Endothelial cell (in vitro differentiated cells): ENCODE results near the gene TROAP. TPM values are rescaled to one million over a fixed set of nuclear protein-coding genes. Genes with fewer than 3 reads are reported as not detected.

ENCODE experiments used
- DNase-seq: peaks from one replicate; pipeline ENCODE4 v3.0.0; 2021; ENCODE audit warnings: low spot score
- H3K27ac Mint-ChIP-seq: one replicate; pipeline ENCODE4 v1.8.0; 2021; ENCODE audit warnings: mixed read lengths, inconsistent platforms; ENCODE audit not compliant: unreplicated experiment
- H3K27me3 Mint-ChIP-seq: one replicate; pipeline ENCODE4 v1.8.0; 2021; ENCODE audit warnings: mild to moderate bottlenecking, moderate library complexity, mixed read lengths, inconsistent platforms; ENCODE audit not compliant: unreplicated experiment
- H3K36me3 Mint-ChIP-seq: one replicate; pipeline ENCODE4 v1.8.0; 2021; ENCODE audit warnings: mild to moderate bottlenecking, low read depth, mixed read lengths, inconsistent platforms; ENCODE audit not compliant: unreplicated experiment
- H3K4me1 Mint-ChIP-seq: one replicate; pipeline ENCODE4 v1.8.0; 2021; ENCODE audit warnings: mild to moderate bottlenecking, mixed read lengths, inconsistent platforms; ENCODE audit not compliant: unreplicated experiment
- H3K4me3 Mint-ChIP-seq: one replicate; pipeline ENCODE4 v1.8.0; 2021; ENCODE audit warnings: mild to moderate bottlenecking, mixed read lengths, inconsistent platforms; ENCODE audit not compliant: unreplicated experiment
- H3K9me3 Mint-ChIP-seq: one replicate; pipeline ENCODE4 v1.8.0; 2021; ENCODE audit warnings: mixed read lengths, inconsistent platforms; ENCODE audit not compliant: unreplicated experiment
- CTCF ChIP-seq: fragments of 200-600 bp; sonication (generic); IDR thresholded peaks from one replicate; pipeline ENCODE4 v1.5.0; 2021; ENCODE audit warnings: antibody characterized with exemption; ENCODE audit not compliant: unreplicated experiment
- total RNA-seq: library from RNA; stranded (reverse); fragmentation: NEBNext Ultra II Directional; extraction: Animal tissue kit (Norgen Biotek cat#: 25700); gene quantifications from one replicate; pipeline ENCODE4 v1.2.1, GENCODE V29; 2021; ENCODE audit not compliant: unreplicated experiment

TROAP gene
- total RNA-seq, 1 donor from 2014 or later = 12.4 TPM

GRCh38 chr12:49293056-49293956, 29.7 kb upstream of the TROAP start:
- Mint-ChIP-seq H3K4me3 (no peak overlapping the region), H3K9me3 (no peaks in the 10 kb centered on the region), H3K27ac (peak overlapping the region; percentile 18), H3K4me1 (peaks cover 4% of the 10 kb centered on the region), H3K36me3 (no peaks in the 10 kb centered on the region), H3K27me3 (peaks cover 30% of the 10 kb centered on the region)
- no peak for DNase-seq
- TF ChIP-seq CTCF = no peak

- Mint-ChIP-seq H3K27me3 (peaks cover 35% of the 10 kb centered on the region), H3K4me3 (no peak overlapping the region), H3K4me1 (peaks cover 4% of the 10 kb centered on the region), H3K36me3 (no peaks in the 10 kb centered on the region), H3K27ac (peak overlapping the region; percentile 18), H3K9me3 (no peaks in the 10 kb centered on the region)
- DNase-seq = no peak
- TF ChIP-seq CTCF = no peak
Observed at GRCh38 chr12:49294086-49294803, 28.8 kb upstream of the TROAP start.

GRCh38 chr12:49294804-49295081, 28.3 kb upstream of the TROAP start:
- H3K27ac Mint-ChIP-seq = no peak overlapping the region
- no peaks in the 10 kb centered on the region for H3K36me3 Mint-ChIP-seq
- H3K4me3 Mint-ChIP-seq = no peak overlapping the region
- no peak for DNase-seq
- TF ChIP-seq CTCF = no peak
- peaks cover 4% of the 10 kb centered on the region for H3K4me1 Mint-ChIP-seq
- no peaks in the 10 kb centered on the region for H3K9me3 Mint-ChIP-seq
- H3K27me3 Mint-ChIP-seq = peaks cover 35% of the 10 kb centered on the region

GRCh38 chr12:49295082-49295936, 27.7 kb upstream of the TROAP start, which contains the start of gene PRPH:
PRPH (plus strand) TSS chr12:49295147; CDS start chr12:49295201, 54 bp downstream.
- Mint-ChIP-seq H3K9me3 (no peaks in the 10 kb centered on the region), H3K27me3 (peaks cover 34% of the 10 kb centered on the region), H3K36me3 (no peaks in the 10 kb centered on the region), H3K4me1 (peaks cover 4% of the 10 kb centered on the region), H3K27ac (no peak within 1 kb of the TSS), H3K4me3 (no peak within 1 kb of the TSS)
- DNase-seq = no peak
- no peak for TF ChIP-seq CTCF
